GM12891 (cell line): ENCODE measurements around the gene ECE2.

Experiments used
- POLR2A ChIP-seq: IDR thresholded peaks from 2 replicates; pipeline ENCODE4 v1.6.1; 2011; ENCODE audit warnings: low read depth, low read length, control low read depth
- POLR2AphosphoS5 ChIP-seq: IDR thresholded peaks from 2 replicates; pipeline ENCODE4 v1.6.1; 2011; ENCODE audit warnings: low read depth, low read length, control low read depth
- SPI1 ChIP-seq: IDR thresholded peaks from 2 replicates; pipeline ENCODE4 v1.6.1; 2011; ENCODE audit warnings: low read depth, low read length, control low read depth

- TF ChIP-seq POLR2AphosphoS5 (no peak), POLR2A (no peak), SPI1 (no peak)
Measured at GRCh38 chr3:184338511-184338945, 62.7 kb downstream of the ECE2 start.
